NCI-H1436 (cell line): ENCODE data around the gene BMP8A.
"Not testable (repeated sequence)": the region's sequence is repeated elsewhere in the genome, so short reads cannot be mapped to it uniquely, and the experiment has no call there.

ENCODE experiments used
- DNase-seq: peaks from one replicate; lab custom pipeline; 2025; lab: John Stamatoyannopoulos, UW

Gene BMP8A

GRCh38 chr1:39527190-39527579 lies 35.7 kb downstream of the BMP8A start:
- not testable (repeated sequence) for DNase-seq

- no peak for DNase-seq
Measured at GRCh38 chr1:39528082-39528481, 36.6 kb downstream of the BMP8A start.

- DNase-seq: no peak
Measured at GRCh38 chr1:39529901-39530535, 38.6 kb downstream of the BMP8A start.

- no peak for DNase-seq
Measured at GRCh38 chr1:39531526-39531925, 40.1 kb downstream of the BMP8A start.

DNA sequence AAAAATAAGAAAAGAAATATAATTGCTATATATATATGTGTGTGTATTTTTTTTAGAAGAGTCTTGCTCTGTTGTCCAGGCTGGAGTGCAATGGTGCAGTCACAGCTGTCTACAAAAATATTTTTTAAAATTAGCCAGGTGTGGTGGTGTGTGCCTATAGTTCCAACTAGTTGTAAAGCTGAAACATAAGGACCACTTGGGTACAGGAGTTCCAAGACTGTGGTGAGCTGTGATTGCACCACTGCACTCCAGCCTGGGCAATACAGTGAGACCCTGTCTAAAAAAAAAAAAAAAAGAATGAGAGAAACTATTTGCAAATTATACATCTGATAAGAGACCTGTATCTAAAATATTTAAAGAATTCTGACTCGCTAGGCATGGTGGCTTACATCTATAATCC lies 42.0 kb downstream of the BMP8A start:
- no peak for DNase-seq

DNA sequence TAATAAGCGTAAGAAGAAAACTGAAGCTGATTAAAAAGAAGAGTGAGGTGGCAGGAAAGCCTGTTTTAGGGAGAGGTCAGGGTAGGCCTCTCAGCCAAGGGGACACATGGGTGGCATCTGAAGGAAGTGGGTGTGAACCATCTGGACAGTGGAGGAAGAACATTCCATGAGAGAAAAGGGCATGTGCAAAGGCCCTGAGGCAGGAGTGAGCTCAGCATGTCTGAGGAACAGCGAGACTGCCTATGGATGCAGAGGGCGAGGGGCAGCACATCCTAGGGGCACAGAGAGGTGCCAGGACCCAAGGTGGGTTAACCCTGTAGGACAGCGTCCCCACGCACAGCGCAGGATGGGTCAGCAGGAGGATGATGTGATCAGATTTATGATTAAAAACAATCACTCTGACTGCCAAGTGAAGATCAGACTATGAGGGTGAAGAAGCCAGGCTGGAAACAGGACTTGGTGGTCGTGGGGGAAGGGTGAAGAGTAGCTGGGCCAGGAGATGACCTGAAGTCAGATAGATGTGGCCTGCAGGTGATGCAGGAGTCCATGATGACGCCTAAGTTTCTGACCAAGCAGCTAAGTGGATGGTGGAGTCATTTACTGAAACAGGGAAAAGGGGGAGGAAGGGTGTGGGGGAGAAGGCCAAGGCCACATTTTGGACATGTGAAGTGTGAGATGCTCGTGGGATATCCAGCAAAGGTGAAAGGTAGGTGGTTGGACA lies 47.3 kb downstream of the BMP8A start:
- no peak for DNase-seq

DNA sequence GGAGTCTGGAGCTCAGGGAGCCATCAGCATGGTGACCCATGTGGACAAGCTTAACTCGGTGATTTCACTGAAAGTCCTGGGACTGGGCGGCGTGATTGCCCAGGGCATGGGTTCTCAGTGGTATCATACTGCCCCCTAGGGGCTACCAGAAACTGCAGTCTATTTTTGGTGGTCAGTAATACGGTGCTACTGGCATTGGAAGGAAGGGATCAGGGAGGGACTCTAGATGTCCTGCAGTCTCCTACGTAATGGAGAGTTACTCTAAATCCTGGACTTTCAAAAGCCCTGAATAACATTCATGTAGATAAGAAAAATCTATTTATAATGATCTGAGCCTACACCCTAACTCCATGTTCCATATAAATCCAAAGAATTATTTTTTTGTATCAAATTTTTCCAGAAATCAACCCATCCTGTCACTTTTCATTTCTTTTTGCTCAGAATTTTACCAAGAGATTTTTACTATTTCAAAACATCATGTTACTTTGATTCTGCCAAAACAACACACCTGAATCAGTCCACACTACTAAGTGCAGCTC lies 47.9 kb downstream of the BMP8A start:
- DNase-seq: peak; percentile 24

- no peak for DNase-seq
Measured at GRCh38 chr1:39540504-39541031, 49.1 kb downstream of the BMP8A start.

GRCh38 chr1:39542924-39543323 lies 51.5 kb downstream of the BMP8A start:
- DNase-seq: no peak

GRCh38 chr1:39544327-39544726 lies 52.9 kb downstream of the BMP8A start:
- DNase-seq: no peak

DNA sequence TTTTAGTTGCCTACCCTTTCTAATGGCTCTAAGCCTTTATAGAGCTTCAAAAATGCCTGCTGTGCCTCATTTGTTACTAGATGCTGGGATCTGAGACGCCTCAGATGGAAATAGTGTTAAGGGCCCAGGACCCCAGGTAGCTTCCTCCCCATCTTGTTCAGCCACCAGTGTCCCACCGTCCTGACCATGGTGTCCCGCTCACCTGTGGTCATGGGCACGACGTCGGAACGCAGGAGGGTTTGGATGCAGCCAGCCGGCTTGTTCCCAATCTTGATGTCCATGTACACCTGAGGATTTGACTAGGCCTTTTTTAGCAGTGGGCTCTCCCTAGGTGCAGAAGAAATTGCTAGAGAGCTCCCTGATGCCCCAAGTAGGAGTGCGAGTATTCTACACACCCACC lies 54.1 kb downstream of the BMP8A start:
- DNase-seq: no peak

DNA sequence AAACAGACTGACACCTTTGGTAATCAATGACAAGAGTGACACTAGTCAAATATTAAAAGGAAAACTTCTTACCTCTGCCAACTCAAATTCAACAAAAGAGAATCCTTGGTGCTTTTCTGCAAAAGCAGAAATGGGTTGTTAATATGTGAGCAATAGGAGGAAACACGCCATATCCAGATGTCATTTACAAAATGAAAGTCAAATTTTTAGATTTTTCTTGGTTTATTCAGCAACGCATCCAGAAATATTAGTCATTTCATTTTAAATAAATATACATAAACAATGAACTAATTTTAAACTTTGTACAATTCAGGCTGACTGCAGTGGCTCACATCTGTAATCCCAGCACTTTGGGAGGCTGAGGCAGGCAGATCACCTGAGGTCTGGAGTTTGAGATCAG lies 62.8 kb downstream of the BMP8A start:
- no peak for DNase-seq

- no peak for DNase-seq
Measured at GRCh38 chr1:39561279-39561678, 69.8 kb downstream of the BMP8A start.

- no peak for DNase-seq
Measured at GRCh38 chr1:39562886-39563285, 71.5 kb downstream of the BMP8A start.

- no peak for DNase-seq
Measured at GRCh38 chr1:39563669-39564068, 72.2 kb downstream of the BMP8A start.

DNA sequence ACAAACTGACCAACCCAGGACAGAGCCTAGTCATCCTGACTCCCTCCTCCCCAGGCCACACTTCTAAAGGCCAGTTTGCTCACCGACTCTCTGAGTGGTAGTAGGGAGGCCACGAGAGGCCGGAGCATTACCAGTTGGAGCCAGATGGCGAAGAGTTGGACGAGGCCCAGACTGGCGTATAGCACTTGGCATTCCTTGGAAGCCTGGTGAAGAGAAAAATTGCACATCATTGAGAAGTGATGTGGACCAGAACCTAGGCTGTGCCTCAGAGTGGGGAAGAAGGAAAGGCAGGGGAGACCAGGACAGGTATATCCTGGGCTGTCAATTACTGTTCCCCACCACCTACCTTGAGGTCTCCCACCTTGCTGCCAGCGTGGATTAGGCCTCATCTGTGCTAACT lies 72.9 kb downstream of the BMP8A start:
- DNase-seq: no peak

GRCh38 chr1:39564941-39565340 lies 73.5 kb downstream of the BMP8A start:
- DNase-seq: no peak

- DNase-seq: no peak
Measured at GRCh38 chr1:39566441-39567137, 75.2 kb downstream of the BMP8A start.

DNA sequence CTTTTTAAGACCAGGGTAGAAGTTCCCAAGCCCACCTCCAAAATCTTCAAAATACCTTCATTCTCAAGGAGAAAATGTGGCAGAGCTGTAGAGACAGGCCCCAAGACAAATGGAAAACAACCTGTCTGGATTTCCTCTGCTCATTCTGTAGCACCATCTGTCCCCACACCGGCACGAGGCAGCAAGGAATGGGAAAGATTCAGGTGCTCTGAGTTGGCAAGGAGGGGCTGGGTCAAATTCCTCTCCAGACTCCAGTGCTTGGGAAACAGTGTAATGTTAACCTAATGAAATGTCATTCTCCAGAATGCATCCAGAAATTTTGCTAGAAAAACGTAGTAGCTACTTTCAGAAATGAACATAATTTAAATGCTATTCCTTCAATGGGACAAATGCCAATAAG lies 75.9 kb downstream of the BMP8A start:
- no peak for DNase-seq

GRCh38 chr1:39568208-39568607 lies 76.8 kb downstream of the BMP8A start:
- DNase-seq: no peak

DNA sequence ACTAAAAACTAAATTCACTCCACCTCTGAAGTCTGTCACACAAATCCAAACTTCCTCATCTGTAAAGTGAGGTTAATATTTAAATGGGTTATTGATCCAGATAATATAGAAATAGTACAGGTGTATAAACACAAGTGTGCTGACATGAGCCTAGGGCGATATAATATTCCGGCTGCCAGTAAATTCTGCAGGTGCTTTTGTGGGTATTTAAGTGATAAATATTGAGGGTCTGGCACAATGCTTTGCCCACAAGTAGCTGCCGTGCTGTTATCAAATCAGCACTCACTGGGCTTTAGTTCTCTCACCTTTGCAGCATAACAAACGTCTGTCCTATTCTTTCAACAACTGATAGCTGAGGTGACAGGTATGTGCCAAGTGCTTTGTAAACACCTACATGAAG lies 77.6 kb downstream of the BMP8A start:
- DNase-seq: no peak

GRCh38 chr1:39570477-39571177 lies 79.2 kb downstream of the BMP8A start:
- no peak for DNase-seq
